Body of pancreas (tissue), 4 donors: Measurements from ENCODE around the gene SIM2. TPM values are rescaled to one million over a fixed set of nuclear protein-coding genes. Genes with fewer than 3 reads are reported as not detected.

Experiments used
- ATAC-seq: fragments of 150-250 bp; one replicate; pipeline ENCODE4 v1.9.1; 2016
- DNase-seq, 4 donors: peaks; one replicate each; pipeline ENCODE4 v3.0.0-alpha.2; 2019
- H3K27ac ChIP-seq, 4 donors: fragments of 200-600 bp; sonication (generic); 1 replicate in 3 of 4; 2 replicates in 1 of 4; pipeline versions ENCODE4 v1.5.1 to v1.6.1; 2016 to 2019; ENCODE audit warnings: mild to moderate bottlenecking in 1 of 4, mixed read lengths in 1 of 4, moderate library complexity in 1 of 4
- H3K27me3 ChIP-seq, 2 donors: fragments of 200-600 bp; sonication (generic); one replicate each; pipeline ENCODE4 v1.6.0; 2016; ENCODE audit warnings: mild to moderate bottlenecking in 1 of 2
- H3K36me3 ChIP-seq, 2 donors: fragments of 200-600 bp; sonication (generic); replicated peaks in 1 of 2; 2 replicates each; pipeline ENCODE4 v1.5.1; 2016; ENCODE audit warnings: low read depth in 2 of 2; ENCODE audit not compliant: insufficient read depth in 1 of 2
- H3K4me1 ChIP-seq: fragments of 200-600 bp; sonication (generic); one replicate; pipeline ENCODE4 v1.6.0; 2016
- H3K4me3 ChIP-seq, 2 donors: fragments of 200-600 bp; sonication (generic); 1 replicate in 1 of 2; 2 replicates in 1 of 2; pipeline ENCODE4 v1.5.1; 2016 to 2019
- H3K9me3 ChIP-seq, 3 donors: fragments of 200-600 bp; sonication (generic); 1 replicate in 2 of 3; 2 replicates in 1 of 3; pipeline ENCODE4 v1.5.1; 2016
- POLR2A ChIP-seq, 3 donors: fragments of 450-650 bp; IDR thresholded peaks; one replicate each; pipeline ENCODE4 v1.6.1; 2016; ENCODE audit warnings: antibody characterized with exemption in 3 of 3, mild to moderate bottlenecking in 2 of 3
- WGBS, 2 donors: methylation state at CpG; one replicate each; pipeline ENCODE4 v1.1.5; 2017; 5-methylcytosine and 5-hydroxymethylcytosine counted together
- intact Hi-C: fragments of 100-400 bp; cut with DNase I; formaldehyde crosslinking; loops from one replicate; pipeline ENCODE4 v1.15.1; 2023
- total RNA-seq, 2 donors: library from RNA; depleted of rRNA; stranded (reverse); fragments of >200 nt; gene quantifications; one replicate each; pipeline ENCODE4 v1.1.0, GENCODE V29; 2016
- TF ChIP-seq, protein P1 (sequence below), 7 experiments: fragments of 450-650 bp in 4 of 7; fragments of 200-600 bp in 3 of 7; sonication (generic) in 3 of 7; IDR thresholded peaks; one replicate each; pipeline ENCODE4 v1.5.1; 2016 to 2019; ENCODE audit warnings: antibody characterized with exemption in 7 of 7

The SIM2 gene
- total RNA-seq, 2 donors from 2014 or later = 0.26 TPM; not detected in 1

DNA sequence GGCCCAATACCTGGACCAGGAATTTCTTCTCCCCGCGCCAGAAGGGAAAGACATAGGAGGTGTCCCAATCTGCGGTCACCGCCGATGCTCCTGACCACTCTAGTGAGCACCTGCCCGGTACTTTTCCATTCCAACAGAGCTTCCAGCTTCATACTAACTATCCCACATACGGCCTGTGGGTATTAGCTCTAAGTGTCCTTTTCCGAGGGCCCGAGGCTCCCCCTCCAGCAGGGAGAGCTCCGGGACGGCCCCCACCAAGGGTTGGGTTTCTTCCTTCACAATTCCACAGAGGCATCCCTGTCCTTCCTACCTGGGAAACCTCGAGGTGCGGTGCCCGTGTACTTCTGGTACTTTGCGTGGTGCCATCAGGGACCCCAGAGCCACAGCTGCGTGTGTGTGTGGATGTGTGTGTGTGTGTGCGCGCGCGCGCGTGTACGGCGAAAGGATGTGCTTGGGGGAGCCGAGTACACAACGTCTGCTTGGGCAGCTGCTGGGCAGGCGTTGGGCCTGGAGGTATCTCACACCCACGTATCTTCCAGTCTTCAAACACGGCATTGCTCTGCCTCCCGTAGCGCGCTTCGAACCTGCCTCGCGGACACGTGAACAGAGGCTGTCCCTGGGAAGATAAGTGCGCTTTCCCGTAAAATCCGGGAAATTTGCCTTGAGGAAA lies 2.4 kb upstream of the SIM2 start:
- Histone ChIP-seq H3K4me3 (no peak overlapping the region), H3K9me3 (no peaks in the 10 kb centered on the region), H3K27me3 (peaks cover 0 to 85% of the 10 kb centered on the region in 2 donors), H3K4me1 (peaks cover 58% of the 10 kb centered on the region), H3K36me3 (no peaks in the 10 kb centered on the region), H3K27ac (no peak overlapping the region)
- intact Hi-C loops = no loop called here
- TF ChIP-seq, protein P1, sequence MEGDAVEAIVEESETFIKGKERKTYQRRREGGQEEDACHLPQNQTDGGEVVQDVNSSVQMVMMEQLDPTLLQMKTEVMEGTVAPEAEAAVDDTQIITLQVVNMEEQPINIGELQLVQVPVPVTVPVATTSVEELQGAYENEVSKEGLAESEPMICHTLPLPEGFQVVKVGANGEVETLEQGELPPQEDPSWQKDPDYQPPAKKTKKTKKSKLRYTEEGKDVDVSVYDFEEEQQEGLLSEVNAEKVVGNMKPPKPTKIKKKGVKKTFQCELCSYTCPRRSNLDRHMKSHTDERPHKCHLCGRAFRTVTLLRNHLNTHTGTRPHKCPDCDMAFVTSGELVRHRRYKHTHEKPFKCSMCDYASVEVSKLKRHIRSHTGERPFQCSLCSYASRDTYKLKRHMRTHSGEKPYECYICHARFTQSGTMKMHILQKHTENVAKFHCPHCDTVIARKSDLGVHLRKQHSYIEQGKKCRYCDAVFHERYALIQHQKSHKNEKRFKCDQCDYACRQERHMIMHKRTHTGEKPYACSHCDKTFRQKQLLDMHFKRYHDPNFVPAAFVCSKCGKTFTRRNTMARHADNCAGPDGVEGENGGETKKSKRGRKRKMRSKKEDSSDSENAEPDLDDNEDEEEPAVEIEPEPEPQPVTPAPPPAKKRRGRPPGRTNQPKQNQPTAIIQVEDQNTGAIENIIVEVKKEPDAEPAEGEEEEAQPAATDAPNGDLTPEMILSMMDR (IDR thresholded peaks at IDR 0.05) = no peak
- no peak for TF ChIP-seq POLR2A (IDR thresholded peaks at IDR 0.05)
- WGBS, 2 donors = 6 to 10% methylated on average over 21 to 39 of the region's 39 CpGs
- no peak for DNase-seq
- no peak for ATAC-seq

DNA sequence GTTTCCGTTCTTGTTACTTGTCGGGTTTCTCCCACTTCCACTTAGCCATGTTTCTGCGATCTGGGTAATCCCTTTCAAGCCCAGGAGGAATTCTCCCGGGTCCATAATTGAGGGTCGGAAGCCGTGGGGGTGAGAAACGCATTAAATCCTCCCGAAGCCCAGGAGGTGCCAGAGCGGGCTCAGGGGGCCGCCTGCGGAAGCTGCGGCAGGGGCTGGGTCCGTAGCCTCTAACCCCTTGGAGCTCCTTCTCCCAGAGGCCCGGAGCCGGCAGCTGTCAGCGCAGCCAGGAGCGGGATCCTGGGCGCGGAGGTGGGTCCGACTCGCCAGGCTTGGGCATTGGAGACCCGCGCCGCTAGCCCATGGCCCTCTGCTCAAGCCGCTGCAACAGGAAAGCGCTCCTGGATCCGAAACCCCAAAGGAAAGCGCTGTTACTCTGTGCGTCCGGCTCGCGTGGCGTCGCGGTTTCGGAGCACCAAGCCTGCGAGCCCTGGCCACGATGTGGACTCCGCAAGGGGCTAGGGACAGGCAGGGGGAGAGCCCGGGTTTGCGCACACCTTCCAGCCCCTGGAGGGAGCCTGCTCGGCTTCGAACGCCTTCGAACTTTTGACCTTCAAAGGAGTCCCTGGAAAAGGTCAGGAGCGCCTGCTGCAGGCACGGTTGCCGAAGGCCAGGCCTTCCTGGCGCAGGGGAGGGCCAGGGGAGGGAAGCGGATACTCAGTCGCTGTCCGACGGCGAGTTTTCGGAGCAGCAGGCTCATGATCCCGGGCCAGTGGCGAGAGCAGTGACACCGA lies 1.7 kb upstream of the SIM2 start:
- Histone ChIP-seq H3K4me3 (no peak overlapping the region), H3K9me3 (no peaks in the 10 kb centered on the region), H3K36me3 (no peaks in the 10 kb centered on the region), H3K4me1 (peaks cover 60% of the 10 kb centered on the region), H3K27me3 (peaks cover 0 to 93% of the 10 kb centered on the region in 2 donors), H3K27ac (no peak overlapping the region)
- no peak for ATAC-seq
- DNase-seq = no peak
- 3 to 7% methylated on average over 8 to 58 of the region's 58 CpGs for WGBS, 2 donors
- TF ChIP-seq POLR2A (IDR thresholded peaks at IDR 0.05) = no peak
- TF ChIP-seq, protein P1 (IDR thresholded peaks at IDR 0.05) = no peak
- intact Hi-C loops = no loop called here

DNA sequence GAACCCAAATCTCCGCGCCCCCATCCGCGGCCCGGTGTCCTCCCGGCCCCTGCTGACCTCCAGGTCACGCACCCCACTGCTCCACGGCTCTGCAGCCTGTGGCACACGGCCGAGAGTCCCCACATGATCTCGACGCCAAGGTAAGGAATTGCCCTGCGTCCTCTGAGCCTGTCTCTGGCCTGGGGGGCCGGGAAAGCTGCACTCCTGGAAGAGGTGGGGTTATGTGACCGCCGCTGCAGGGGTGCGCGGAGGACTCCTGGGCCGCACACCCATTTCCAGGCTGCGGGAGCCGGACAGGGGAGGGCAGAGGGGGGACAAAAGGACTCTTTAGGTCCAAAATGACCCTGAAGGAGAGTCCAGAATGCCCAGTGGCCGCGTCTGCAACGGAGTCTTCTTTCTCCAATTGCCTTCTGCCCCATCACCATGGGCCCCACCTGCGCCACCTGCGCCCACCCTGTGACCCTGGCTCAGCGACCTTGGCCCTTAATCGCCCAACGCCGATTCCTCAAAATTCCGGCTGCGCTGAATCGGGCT lies 997 bp upstream of the SIM2 start:
- no peak for ATAC-seq
- no peaks in the 10 kb centered on the region for H3K36me3 ChIP-seq
- WGBS, 2 donors = 5 to 12% methylated on average over 21 to 33 of the region's 33 CpGs
- intact Hi-C loops = no loop called here
- H3K27me3 ChIP-seq = peaks cover 0 to 94% of the 10 kb centered on the region in 2 donors
- H3K4me3 ChIP-seq = no peak overlapping the region
- TF ChIP-seq, protein P1 (IDR thresholded peaks at IDR 0.05) = no peak
- no peak for TF ChIP-seq POLR2A (IDR thresholded peaks at IDR 0.05)
- DNase-seq = no peak
- peaks cover 55% of the 10 kb centered on the region for H3K4me1 ChIP-seq
- H3K27ac ChIP-seq = no peak overlapping the region
- H3K9me3 ChIP-seq = no peaks in the 10 kb centered on the region

DNA sequence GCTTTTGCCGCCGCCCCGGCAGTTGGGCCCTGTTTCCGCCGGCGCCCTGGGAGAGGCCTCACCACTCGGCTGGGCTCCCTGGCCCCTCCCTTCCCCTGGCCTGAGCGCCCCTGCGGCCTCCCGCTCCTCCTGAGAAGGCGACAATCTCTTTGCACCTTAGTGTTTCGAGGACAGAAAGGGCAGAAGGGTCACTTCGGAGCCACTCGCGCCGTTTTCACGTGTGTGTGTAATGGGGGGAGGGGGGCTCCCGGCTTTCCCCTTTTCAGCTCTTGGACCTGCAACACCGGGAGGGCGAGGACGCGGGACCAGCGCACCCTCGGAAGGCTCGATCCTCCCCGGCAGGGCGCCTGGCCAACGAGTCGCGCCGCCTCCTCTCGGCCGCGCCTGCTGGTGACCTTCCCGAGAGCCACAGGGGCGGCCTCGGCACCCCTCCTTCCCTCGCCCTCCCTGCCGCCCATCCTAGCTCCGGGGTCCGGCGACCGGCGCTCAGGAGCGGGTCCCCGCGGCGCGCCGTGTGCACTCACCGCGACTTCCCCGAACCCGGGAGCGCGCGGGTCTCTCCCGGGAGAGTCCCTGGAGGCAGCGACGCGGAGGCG lies 432 bp upstream of the SIM2 start:
- no peak for ATAC-seq
- peaks cover 0 to 92% of the 10 kb centered on the region in 2 donors for H3K27me3 ChIP-seq
- H3K4me3 ChIP-seq = peak overlapping the region in 1 of 2 donors; percentile 10
- no peak for DNase-seq
- peaks cover 49% of the 10 kb centered on the region for H3K4me1 ChIP-seq
- TF ChIP-seq, protein P1 (IDR thresholded peaks at IDR 0.05) = no peak
- TF ChIP-seq POLR2A (IDR thresholded peaks at IDR 0.05) = no peak
- WGBS, 2 donors = 2% methylated on average over 16 to 48 of the region's 62 CpGs
- no peaks in the 10 kb centered on the region for H3K36me3 ChIP-seq
- intact Hi-C loops = no loop called here
- no peaks in the 10 kb centered on the region for H3K9me3 ChIP-seq
- H3K27ac ChIP-seq = no peak overlapping the region
